Cardiac fibroblast (primary cell): ENCODE results near the gene KIF19.

Experiments
- DNase-seq, 2 donors: peaks; one replicate each; pipeline versions ENCODE4 v3.0.0 to v3.0.0-alpha.2; 2010; ENCODE audit warnings: low read depth in 2 of 2
- H3K4me3 ChIP-seq, 2 donors: replicated peaks in 1 of 2; 1 replicate in 1 of 2; 2 replicates in 1 of 2; pipeline ENCODE4 v1.5.1; 2011; ENCODE audit warnings: low read depth in 2 of 2, low read length in 2 of 2, mild to moderate bottlenecking in 2 of 2, moderate library complexity in 1 of 2
- TF ChIP-seq, protein P1 (sequence below): IDR thresholded peaks from one replicate; pipeline ENCODE4 v1.5.1; 2011; ENCODE audit warnings: low read depth, mild to moderate bottlenecking, low read length, inconsistent platforms

KIF19 gene

DNA sequence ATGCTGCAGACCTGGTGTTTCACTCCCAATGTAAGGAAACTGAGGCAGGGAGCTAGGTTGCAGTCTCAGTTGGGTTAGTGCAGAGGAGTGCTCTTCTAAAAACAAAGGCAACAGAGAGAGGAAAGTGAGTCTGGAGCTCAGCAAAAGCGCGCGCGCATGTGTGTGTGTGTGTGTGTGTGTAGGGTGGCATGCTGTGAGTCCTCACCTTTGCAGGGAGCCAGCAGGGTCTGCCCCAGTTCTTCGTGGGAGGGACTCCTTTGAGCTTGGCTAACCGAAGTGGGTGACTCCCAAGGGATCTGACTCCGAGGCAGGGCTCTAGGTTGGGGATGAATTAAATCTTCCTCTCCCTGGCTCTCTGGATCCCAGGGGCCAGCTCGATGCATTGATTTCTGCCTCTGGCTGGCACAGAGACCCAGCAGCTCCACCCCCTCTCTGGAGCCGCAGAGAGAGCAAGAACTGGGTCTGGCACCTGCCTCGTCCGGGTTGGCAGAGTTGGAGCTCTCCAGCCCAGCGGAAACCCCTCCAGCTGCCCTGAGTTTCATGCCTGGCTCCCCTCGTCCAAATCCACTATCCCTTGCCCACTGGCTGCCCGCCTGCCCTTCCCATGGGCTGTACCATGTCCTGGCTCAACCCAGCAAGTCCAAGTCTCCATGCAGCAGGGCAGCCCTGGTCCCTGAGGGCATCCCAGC lies 36.9 kb downstream of the KIF19 start:
- no peak overlapping the region for H3K4me3 ChIP-seq
- no peak for DNase-seq

DNA sequence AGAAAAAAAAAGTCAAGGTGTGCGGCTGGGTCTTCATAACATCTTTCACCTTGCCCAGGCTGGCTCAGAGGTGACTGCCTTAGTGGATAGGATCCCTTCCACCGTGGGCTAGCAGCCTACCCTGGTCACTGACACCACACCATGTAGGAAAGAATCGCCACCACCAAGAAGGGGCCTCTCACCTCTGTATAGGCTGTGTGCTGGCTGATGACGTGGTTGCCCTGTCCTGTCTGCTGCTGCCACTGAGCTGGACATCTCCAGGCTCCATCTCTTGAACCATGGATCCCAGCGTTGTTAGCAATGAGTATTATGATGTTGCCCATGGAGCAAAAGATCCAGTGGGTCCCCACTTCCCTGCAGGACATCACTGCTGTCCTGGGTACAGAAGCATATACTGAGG lies 41.2 kb downstream of the KIF19 start, which contains the start of gene GPR142:
Gene GPR142 (plus strand): TSS at position 301 of the 400 bp plus-strand sequence. CDS start 2,035 bp downstream, outside the sequence.
- no peak for DNase-seq
- no peak within 1 kb of the TSS for H3K4me3 ChIP-seq
- TF ChIP-seq, protein P1, sequence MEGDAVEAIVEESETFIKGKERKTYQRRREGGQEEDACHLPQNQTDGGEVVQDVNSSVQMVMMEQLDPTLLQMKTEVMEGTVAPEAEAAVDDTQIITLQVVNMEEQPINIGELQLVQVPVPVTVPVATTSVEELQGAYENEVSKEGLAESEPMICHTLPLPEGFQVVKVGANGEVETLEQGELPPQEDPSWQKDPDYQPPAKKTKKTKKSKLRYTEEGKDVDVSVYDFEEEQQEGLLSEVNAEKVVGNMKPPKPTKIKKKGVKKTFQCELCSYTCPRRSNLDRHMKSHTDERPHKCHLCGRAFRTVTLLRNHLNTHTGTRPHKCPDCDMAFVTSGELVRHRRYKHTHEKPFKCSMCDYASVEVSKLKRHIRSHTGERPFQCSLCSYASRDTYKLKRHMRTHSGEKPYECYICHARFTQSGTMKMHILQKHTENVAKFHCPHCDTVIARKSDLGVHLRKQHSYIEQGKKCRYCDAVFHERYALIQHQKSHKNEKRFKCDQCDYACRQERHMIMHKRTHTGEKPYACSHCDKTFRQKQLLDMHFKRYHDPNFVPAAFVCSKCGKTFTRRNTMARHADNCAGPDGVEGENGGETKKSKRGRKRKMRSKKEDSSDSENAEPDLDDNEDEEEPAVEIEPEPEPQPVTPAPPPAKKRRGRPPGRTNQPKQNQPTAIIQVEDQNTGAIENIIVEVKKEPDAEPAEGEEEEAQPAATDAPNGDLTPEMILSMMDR: no peak

More for the DNA sequence above, 36.9 kb downstream of the KIF19 start:
- TF ChIP-seq, protein P1: no peak

DNA sequence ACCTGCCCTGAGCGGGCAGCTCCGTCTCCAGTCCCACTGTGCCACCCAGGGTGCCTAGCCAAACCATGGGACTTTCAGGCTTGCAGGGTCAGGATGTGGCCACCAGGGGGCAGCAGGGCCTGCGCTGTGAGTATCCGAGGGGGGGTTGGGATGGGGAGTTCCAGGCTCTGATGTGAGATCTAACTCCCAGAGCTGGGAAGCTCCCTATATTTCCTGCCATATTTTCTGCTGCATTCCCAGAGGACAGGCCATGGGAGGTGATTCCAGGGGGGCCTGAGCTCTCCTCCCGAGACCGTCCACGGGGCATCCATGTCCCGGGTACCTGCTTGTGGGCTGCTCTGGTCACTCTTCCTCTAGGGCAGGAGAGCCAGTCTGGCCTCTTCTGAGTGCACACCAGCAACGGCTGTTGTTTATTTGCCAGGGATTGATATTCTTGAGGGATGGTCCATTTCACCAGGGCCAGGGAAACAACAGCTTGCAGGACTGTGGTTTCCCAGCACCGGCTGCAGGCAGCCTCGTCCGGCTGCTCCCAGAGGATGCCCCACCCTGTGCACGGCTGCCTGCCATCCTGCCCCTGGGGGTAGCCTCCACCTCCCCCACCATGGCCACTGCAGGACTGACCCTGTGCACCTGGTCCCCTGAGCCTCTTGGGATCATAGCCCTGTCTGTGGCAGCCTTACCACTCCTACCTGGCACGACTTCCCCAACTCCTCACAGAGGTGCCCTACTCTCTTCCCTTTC lies 42.5 kb downstream of the KIF19 start:
- DNase-seq: peak; percentile 64 to 65
- no peak overlapping the region for H3K4me3 ChIP-seq
- TF ChIP-seq, protein P1: peak; percentile 92

DNA sequence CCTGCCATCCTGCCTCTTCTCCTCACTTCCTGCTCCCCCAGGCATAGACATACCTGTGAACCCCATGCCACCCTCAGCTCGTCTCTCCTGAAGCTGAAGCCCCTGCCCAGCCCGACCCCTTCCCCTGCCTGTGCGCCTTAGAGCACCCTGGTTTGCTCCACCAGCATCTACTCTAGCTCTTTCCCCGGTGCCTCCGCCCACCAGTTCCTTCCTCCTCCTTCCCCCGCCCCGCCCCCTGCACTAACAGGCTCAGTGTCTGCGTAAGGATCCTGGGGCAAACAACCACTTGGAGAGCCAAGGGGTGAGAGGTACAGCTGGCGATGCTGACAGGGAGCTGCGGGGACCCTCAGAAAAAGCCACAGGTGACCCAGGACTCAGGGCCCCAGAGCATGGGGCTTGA lies 43.2 kb downstream of the KIF19 start:
- TF ChIP-seq, protein P1: no peak
- H3K4me3 ChIP-seq: no peak overlapping the region
- no peak for DNase-seq

DNA sequence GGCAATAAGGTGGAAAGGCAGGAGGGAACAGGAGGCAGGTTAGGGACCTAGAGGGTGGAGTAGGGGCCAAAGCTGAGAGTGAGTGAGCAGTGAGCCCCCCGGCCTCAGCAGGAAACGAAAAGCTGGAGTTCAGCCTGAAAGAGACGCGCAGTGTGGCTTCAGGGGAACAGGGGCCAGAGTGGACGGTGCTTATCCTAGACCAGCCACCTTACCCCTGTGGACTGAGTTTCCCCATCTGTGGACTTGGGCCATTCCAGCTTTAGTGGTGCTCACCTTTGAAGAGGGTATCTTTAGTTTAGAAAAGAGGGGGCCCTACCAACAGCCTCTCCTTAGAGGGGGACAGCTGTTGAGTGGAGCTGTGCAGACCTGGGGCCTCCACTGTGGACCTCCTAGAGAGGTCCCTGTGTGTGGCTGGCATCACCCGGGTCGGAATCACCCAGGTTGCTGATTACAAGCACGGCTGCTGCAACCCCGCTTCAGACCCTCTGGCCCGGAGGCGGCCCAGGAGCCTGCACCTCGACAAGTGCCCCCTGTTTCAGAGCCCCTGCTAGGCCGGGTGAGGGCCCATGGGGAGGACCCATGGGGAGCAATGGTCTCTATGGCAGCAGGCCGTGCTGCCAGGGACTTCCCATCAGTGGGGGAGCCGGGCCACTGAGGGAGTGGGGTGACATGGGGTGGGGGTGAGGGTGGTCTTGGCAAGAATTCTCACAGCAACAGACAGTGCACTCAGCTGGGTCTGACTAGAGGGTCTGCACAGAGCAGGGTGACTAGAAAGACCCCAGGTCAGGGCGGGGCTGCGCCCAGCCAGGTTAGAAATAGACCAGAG lies 43.9 kb downstream of the KIF19 start:
- no peak for DNase-seq
- H3K4me3 ChIP-seq: no peak overlapping the region
- TF ChIP-seq, protein P1: no peak

DNA sequence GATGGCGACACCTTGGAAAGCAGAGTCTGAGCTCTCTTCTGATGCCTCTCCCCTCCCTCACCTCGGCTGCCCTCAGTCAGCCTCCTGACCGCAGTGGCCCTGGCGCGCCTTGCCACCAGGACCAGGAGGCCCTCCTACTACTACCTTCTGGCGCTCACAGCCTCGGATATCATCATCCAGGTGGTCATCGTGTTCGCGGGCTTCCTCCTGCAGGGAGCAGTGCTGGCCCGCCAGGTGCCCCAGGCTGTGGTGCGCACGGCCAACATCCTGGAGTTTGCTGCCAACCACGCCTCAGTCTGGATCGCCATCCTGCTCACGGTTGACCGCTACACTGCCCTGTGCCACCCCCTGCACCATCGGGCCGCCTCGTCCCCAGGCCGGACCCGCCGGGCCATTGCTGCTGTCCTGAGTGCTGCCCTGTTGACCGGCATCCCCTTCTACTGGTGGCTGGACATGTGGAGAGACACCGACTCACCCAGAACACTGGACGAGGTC lies 45.7 kb downstream of the KIF19 start:
- no peak overlapping the region for H3K4me3 ChIP-seq
- DNase-seq: no peak
- TF ChIP-seq, protein P1: no peak
